ENCODE measurements around the gene MIEF2.
A peak's percentile ranks its signal among the peaks of the same experiment; 100 is the strongest.
"Not testable (repeated sequence)": the region's sequence is repeated elsewhere in the genome, so short reads cannot be mapped to it uniquely, and the experiment has no call there.

MIEF2 gene

GRCh38 chr17:18270046-18270931 lies 9.8 kb downstream of the MIEF2 start:
- Histone ChIP-seq H3K4me3 (no peak overlapping the region), H3K27ac (no peak overlapping the region)

GRCh38 chr17:18277076-18277475 lies 16.6 kb downstream of the MIEF2 start:
- no peak overlapping the region for H3K27ac ChIP-seq

GRCh38 chr17:18278867-18279266 lies 18.4 kb downstream of the MIEF2 start:
- H3K27ac ChIP-seq, result no peak overlapping the region
- H3K4me3 ChIP-seq, result no peak overlapping the region

More at GRCh38 chr17:18277076-18277475, 16.6 kb downstream of the MIEF2 start:
- H3K4me3 ChIP-seq, result no peak overlapping the region

DNA sequence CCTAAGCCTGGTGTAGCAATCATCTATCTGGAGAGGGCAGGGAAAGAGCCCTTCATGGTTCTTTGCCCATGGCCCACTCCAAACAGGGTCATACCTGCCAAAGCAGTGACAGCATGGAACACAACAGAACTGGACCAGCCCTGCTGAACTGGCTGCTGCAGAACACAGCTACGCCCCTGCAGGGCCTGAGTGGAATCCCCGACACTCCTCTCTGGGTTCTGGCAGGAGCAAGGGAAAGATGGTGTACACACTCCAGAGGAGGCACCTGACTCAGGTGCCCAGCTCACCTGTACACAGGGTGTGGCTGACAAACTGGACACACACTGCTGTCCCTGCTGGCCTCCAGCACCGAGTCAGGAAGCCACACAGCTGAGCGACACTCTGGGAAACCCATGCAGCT lies 19.8 kb downstream of the MIEF2 start:
- H3K27ac ChIP-seq, result no peak overlapping the region
- no peak overlapping the region for H3K4me3 ChIP-seq

DNA sequence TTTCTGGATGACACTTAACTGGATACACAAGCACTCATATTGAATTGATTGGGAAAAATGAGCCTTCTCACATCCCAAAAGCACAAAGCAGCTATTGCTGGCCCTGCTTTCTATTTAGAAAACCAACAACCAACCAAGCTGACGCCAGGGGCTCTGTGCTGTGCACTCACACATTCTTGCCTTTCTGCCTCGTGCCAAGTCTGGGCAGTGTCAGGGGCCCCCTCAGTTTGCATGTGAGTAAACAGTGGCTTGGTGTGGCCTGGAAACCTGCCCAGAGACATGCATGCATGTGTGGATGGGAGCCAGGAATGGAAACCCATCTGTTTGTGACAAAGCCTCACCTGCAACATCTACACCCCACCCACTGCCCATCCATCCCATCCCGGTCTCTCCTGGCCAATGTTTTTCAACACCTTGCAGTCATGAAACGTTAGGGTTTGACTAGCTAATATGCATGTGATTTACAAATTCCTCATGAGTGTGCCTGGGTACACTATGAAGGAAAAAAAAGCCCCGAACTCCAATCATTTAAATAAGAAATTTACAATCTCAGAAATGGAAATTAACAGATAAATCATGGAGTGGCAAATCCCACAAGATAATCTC lies 20.4 kb downstream of the MIEF2 start:
- no peak overlapping the region for H3K4me3 ChIP-seq

DNA sequence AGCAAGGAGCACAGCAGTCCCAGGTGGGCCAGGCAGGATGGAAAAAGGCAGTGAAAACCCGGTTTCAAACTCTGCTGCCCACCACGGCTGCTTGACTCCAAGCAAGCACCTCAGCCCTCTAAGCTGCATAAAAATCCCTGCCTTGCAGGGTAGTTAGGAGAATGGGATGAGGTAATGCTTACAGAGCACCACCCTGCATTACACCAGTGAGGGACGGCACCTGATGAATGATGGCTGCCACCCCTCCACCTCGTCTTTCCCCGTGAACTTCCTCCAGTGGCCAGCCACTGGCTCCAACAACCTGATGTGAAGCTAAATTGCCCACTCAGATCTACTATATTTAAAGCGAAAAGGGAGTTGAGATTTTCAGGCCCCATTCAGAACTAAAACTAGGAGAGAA lies 21.3 kb downstream of the MIEF2 start:
- Histone ChIP-seq H3K27ac (no peak overlapping the region), H3K4me3 (no peak overlapping the region)

More for the DNA sequence above, 20.4 kb downstream of the MIEF2 start:
- H3K27ac ChIP-seq, result no peak overlapping the region

DNA sequence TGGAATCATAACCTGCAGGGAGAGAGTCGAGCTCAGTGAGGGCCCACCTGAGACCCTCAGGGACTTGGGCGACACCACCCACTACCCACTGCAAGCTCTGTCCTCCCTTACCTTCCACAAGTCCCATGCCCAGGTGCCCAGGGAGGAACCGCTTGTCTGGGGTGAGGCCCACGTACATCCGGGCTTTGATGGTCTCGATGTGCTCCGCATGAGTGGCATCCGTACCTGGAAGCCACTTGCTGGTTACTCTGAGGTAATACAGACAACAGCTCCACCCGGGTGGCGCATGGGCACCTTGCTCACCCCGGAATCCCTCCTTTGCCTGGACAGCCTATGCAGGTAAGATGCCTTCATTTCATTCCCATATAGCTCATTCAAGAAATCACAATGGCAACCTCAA lies 24.8 kb downstream of the MIEF2 start:
- Histone ChIP-seq H3K27ac (no peak overlapping the region), H3K4me3 (no peak overlapping the region)

DNA sequence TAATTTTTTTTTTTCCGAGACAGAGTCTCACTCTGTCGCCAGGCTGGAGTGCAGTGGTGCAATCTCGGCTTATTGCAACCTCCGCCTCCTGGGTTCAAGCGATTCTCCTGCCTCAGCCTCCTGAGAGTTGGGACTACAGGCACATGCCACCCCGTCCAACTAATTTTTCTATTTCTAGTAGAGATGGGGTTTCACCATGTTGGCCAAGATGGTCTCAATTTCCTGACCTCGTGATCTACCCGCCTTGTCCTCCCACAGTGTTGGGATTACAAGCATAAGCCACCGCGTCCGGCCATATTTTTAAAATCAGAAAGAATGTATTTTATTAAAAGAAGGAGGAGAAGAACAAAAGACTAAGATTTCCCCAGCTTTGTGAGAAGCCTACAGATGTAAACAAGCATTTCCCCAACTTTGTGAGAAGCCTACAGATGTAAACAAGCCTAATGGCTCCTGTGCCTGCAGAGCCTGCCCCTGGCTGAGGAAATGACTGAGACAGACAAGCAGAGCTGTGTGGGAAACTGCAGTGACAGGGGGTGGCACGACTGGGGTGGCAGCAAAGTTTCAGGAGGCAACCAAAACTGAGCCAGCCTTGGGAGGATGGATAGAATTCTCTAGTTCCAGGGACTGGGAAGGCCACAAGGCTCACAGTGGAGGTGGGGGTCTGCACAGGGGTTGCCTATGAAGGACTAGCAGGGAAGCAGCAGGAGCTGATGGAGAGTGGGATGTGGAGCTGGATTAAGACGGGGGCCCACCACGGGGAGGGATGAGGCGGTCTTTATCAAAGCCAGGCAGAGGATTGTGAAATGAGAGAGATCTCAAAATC lies 31.5 kb downstream of the MIEF2 start:
- H3K27ac ChIP-seq, result no peak overlapping the region
- no peak overlapping the region for H3K4me3 ChIP-seq

- H3K4me3 ChIP-seq, H3K27ac ChIP-seq: not testable (repeated sequence)
These were observed 37.6 kb downstream of the MIEF2 start for GRCh38 chr17:18298061-18298460.

DNA sequence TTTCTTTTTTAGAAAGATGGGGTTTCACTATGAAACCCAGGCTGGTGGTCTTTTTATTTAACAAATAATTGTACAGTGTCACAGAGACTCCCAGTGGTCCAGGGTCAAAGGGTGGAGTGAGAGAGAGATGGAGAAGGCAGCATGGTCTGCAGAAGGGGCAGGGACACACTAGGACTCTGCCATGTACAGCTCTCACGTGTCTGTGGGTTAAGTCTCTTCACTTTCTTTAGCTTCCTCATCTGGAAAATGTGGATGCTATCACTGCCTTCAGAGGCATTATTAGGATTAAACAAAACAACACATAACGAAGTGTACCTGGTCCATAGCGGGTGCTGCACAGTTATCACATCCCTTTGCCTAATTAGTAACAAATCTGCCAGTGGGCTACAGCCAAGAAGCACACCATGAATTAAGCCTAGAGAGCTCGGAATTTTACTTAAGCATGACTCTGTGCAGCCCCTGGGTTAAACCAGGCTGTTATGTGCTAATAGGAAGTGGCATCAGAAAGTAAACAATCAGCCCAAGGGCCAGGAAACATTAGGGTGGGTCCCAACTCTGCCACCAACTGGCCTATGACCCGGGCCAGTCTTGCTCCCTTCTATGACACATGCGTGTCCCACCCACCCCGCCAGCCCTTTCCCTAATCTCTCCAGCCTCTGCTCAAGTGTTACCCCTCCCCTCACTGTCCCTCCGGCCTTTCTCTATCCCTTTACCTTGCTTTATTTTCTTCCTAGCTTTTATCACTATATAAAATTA lies 40.4 kb downstream of the MIEF2 start:
- no peak overlapping the region for H3K27ac ChIP-seq
- H3K4me3 ChIP-seq, result no peak overlapping the region

DNA sequence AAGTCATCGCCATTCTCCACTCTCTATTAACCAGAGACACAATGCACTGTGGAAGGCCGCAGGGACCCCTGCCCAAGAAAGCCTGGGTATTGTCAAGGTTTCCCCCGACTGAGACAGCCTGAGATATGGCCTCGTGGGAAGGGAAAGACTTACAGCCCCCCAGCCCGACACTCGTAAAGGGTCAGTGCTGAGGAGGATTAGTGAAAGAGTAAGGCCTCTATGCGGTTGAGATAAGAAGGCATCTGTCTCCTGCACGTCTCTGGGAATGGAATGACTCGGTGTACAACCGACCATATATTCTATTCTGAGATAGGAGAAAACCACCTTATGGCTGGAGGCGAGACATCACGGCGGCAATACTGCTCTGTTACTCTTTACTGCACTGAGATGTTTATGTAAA lies 42.7 kb downstream of the MIEF2 start:
- H3K4me3 ChIP-seq, H3K27ac ChIP-seq: not testable (repeated sequence)

- Histone ChIP-seq H3K27ac (no peak overlapping the region), H3K4me3 (no peak overlapping the region)
These were observed 48.7 kb downstream of the MIEF2 start for GRCh38 chr17:18309202-18309601.

DNA sequence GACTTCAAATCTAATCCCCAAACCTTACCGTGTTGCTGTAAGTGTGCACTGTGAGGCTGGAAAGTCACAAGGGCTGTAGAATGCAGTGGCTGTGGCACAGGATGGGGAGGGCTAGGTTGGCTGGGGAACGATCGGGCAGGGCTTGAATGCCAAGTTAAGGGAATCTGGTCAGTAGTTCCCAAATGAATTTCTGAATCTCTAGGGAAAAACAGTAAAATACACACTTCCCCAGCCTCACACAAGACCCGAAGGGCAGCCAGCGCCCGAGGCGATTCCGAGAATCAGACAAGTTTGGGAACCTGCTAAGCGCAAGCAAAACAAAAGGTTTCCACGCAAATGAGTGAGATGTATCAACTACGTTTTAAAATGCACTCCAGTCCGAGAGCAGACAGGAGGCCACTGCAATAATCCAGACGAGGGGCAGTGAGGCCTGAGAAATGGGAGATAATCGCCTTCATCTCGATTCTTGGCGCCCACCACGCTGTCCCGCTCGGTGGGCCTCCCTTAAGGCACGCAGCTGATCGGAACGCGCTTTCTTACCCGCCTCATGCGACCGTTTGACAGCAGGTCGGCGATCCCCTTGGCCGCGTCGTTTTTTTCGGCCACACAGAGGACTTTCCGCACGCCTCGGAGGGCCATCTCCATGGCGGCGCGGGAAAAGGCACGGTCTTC lies 53.7 kb downstream of the MIEF2 start:
- H3K27ac ChIP-seq, result peak overlapping the region; percentile 61 to 98 (median 94)
- peak overlapping the region; percentile 72 to 97 (median 92) for H3K4me3 ChIP-seq

GRCh38 chr17:18314731-18315561 lies 54.5 kb downstream of the MIEF2 start, which contains the start of the genes SMCR8 and TOP3A:
SMCR8 (plus strand) TSS chr17:18315293; CDS start chr17:18315790, 497 bp downstream.
TOP3A (minus strand) TSS chr17:18314994; CDS start chr17:18314778, 216 bp downstream.
- peak within 1 kb of the TSS; percentile 88 to 98 (median 94) for H3K27ac ChIP-seq
- peak within 1 kb of the TSS; percentile 72 to 97 (median 92) for H3K4me3 ChIP-seq

GRCh38 chr17:18315562-18315922 lies 55.1 kb downstream of the MIEF2 start:
- H3K27ac ChIP-seq, result peak overlapping the region; percentile 88 to 98 (median 94)

GRCh38 chr17:18315961-18316360 lies 55.5 kb downstream of the MIEF2 start:
- H3K4me3 ChIP-seq, result peak overlapping the region; percentile 72 to 97 (median 92)
- H3K27ac ChIP-seq, result peak overlapping the region in 19 of 21 experiments; percentile 88 to 98 (median 94)

More at GRCh38 chr17:18315562-18315922, 55.1 kb downstream of the MIEF2 start:
- peak overlapping the region; percentile 72 to 97 (median 92) for H3K4me3 ChIP-seq

Measured in skin epidermis (tissue), 12 donors.